Activated CD4-positive, alpha-beta T cell treated with anti-CD3 and anti-CD28 coated beads, Interleukin-2, amount 50 U/mL, for 24 hours (primary cell): ENCODE results near the gene C2orf68.
A peak's percentile ranks its signal among the peaks of the same experiment; 100 is the strongest.
"Not testable (repeated sequence)": the region's sequence is repeated elsewhere in the genome, so short reads cannot be mapped to it uniquely, and the experiment has no call there.

ENCODE experiments used
- DNase-seq, 2 donors: peaks; one replicate each; pipeline ENCODE4 v3.0.0-alpha.2; 2020; ENCODE audit warnings: low read depth in 1 of 2, low spot score in 1 of 2

C2orf68 gene

DNA sequence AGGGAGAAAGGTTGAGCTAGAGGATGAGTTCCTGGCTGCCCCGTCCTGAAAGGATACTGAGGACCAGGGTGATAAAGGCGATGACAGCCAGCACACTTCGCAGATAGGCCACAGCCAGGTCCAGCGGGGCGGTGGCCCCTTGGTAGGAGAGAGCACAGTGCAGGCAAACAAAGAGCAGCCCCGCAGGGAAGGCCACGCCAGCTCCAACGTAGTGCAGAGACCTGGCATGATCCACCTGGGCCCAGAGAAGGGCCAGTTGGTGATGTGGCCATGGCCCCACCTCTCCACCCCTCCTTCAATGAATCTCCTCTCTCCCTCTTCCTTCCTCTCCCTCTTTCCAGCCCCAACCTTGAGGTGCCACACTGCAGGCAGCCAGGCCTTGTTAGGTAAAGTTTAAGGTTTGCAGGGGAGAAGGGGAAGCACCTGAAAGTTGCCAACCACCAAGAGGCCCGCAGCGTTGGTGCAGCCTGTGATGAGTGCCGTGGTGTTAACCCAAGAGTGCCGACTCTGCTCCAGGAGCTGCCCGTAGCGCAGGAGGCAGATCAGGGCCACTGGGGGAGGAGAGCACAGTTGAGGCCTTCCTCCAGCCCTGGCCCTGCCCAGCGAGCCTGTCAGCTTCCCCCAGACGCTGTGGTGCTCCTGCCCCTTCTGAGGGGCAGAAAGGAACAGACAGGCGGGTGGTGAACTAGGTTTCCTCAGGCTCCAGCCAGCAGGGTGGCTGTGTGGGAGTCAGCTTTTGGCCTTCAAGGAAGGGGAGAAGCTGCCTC lies 12.2 kb downstream of the C2orf68 start:
- DNase-seq: no peak

DNA sequence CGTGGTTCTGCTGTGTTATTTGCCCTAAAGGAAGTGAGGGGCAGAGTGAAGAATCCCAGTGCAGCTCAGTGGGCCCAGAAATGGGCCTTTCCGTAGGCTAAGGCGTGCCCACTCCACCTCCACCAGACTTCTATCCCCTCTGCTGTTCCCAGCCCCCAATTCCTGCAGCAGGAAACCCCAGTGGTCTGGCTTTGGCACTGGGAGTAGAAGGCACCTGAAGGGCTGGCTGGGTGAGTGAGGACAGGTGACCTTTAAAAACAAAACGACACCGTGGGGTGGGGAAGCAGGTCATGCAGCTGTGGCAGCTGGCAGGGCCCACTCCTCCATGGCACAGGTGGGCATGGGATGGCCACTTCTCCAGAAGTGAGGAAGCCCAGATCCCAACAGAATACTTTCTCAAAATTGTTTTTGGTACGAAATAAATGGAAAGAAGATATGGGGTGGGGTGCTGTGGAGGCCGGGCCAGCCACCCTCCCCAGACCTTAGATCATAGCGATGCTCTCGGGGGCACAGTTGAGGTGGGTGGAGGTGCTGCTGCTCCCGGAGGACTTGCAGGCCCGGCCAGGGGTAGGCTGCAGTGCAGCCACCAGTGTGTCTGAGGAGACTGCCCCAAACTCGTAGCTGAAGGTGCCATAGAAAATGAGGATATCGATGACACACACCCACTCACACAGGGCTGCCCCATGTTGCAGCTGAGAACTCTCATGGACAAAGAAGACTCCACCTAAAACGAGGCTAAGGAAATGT lies 13.1 kb downstream of the C2orf68 start:
- no peak for DNase-seq

DNA sequence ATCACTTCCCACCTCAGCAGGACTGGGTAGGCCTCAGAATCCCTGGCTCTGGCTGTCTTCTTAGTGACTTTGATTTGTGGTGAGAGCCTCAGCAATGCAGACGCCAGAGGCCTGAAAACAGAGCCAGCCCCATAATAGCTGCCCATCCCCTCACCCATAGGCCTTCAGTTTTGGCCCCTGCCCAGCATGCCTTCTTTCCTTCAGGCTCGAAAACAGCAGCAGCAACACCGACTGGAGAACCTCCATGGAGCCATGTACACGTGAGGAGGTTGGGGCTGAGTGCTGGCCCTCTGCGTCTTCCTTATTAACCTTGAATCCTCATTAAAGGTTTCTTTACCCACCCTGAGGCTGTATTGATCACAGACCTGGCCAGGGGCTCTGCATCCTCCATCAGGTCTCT lies 14.6 kb downstream of the C2orf68 start:
- DNase-seq: no peak

DNA sequence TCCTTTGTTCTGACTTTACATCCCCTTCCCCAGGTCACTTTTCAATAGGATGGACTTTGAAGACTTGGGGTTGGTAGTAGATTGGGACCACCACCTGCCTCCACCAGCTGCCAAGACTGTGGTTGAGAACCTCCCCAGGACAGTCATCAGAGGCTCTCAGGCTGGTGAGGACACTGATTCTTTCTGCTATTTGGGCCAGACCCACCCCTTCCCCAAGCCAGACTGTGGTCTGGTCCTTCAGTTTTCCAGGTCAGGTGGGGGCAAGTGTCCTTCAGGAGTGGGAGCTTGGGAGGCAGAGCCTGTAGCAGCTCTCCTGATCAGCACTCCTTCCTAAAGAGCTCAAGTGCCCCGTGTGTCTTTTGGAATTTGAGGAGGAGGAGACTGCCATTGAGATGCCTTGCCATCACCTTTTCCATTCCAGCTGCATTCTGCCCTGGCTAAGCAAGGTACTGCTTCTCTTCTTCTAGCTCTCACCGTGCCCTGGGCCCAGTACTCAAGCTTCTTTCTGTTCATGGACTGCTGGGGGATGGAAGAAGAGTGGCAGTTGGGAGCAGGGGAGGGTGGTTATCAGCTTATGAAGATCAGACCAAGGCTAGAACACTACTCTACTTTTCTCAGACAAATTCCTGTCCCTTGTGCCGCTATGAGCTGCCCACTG lies 15.3 kb downstream of the C2orf68 start:
- no peak for DNase-seq

DNA sequence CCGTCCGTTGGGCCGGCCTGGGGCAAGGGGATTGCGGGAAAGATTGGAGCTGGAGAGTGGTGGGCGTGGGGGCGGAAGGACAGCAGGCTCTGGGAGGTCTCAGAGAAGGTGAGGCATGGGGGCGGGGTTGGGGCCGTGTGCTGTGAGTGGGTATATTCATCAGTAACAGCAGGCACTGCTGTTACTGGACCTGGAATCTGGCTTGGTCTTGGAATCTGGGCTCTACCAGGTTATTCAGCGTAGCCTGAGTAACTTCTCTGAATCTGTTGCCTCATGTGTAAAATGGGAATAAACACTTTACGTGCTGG lies 15.9 kb downstream of the C2orf68 start:
- DNase-seq: no peak

DNA sequence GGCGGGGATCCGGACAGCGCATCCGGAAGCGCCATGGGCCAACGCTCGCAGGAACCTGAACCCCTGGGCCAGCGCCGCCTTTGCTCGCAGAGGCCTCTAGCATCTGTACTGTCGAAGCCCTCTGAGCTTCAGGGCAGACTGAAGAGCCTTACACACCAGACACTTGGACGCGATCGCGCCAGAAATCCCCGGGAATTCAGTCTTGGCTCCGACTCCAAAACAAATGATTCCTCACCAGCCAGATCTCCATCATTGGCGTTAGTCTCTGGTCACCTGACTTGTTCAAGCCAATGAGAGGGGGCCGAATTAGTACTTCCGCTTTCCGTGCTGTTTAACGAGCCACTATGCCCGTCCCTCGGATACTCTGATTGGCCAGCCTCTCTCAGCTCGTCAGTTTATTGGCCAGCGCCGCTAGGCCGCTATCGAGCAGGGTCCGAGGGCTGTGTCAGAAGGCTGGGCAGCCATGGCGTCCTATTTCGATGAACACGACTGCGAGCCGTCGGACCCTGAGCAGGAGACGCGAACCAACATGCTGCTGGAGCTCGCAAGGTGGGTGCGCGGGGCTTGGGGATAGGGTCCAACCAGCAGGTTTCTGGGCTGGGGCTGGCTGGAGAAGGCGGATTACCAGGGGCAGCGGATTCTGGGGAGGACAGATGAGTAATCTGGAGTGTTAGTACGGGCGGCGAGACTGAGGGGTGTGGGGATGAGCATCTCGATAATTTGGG lies 16.4 kb downstream of the C2orf68 start, which contains the start of gene RNF181:
TSS of gene RNF181 (plus strand) at position 445 of the 725 bp plus-strand sequence. CDS start at position 464, 19 bp downstream.
- DNase-seq: peak; percentile 67 to 92

DNA sequence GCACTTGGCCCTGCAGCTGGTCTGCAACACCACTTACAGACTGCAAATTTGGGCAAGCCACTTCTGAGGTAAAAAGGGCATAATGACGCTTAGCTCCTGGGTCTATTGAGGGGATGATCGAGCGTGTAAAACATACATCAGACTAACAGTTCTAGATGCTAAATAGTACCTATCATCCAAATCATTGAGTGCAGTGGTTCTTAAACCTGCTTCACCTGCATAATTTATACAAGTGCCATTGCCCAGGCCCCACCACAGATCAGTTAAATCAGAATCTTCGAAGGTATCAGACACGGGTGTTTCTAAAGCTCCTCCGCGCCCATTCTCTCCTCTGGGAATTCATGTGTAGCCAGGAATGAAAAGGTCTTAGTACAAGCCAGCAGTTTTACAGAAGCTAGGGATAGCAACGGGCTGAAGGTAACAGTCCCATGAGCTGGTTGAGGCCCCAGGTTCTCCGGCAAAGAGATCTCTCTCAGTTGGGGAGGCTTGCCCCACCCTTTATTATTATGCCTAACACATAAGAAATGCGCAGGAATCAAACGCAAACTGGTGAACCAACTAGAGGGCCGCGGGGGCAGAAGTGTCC lies 17.1 kb downstream of the C2orf68 start:
- no peak for DNase-seq

DNA sequence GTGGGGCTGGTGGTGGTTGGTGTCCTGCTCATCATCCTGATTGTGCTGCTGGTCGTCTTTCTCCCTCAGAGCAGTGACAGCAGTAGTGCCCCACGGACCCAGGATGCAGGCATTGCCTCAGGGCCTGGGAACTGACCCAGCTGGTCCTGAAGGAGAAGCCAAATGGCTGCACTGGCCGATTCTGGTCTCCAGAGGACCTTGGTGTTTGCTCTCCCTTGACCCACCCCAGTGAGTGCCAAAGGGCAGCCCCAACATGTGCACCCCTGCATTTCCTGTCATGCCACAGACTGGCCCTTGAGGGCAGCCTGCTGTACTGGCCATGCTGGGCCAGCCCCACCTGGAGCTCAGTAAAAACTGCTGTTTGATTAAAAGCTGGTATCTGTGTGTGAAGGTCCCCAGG lies 18.8 kb downstream of the C2orf68 start:
- DNase-seq: no peak

DNA sequence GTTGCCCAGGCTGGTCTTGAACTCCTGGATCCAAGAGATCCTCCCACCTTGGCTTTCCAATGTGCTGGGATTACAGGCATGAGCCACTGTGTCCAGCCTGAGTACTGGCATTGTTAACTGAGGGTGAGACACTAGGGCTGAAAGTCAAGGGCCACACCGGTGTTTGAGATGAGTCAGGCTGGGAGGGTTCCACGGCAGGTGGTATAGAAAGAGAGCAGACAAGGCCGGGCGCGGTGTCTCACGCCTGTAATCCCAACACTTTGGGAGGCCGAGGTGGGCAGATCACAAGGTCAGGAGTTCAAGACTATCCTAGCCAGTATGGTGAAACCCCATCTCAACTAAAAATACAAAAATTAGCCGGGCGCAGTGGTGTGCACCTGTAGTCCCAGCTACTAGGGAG lies 19.6 kb downstream of the C2orf68 start:
- not testable (repeated sequence) for DNase-seq

DNA sequence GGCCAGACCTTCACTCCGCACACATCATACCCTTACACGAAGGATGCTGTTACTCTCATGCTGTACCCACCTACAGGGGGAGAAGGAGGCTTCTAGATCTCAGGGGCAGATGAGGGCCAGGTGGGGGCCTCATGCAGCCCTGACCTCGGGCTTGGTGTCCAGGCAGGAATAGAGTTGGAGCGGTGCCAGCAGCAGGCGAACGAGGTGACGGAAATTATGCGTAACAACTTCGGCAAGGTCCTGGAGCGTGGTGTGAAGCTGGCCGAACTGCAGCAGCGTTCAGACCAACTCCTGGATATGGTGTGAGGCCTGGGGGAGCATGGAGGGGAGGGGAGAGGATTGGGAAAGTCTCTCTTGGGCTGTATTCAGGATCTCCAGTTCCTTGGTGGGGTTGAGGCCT lies 20.3 kb downstream of the C2orf68 start:
- DNase-seq: no peak

DNA sequence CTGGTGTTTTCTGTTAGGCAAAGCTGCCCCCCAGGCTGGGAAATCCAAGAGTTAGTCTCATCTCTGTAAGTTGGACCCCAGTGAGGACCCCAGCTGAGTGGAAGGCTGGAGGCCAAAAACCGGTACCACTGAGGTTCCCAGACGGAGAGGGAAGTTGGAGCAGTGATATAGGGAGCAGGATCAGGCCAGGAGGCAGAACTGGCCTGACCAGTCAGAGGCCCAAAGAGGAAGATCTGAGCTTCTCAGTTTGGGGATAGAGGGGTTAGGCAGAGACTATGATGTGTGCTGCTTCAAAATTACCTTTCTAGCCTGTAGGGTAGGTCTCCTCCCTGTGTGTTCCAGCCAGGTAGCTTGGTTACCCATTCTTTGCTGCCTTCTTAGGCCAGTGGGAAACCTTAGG lies 20.9 kb downstream of the C2orf68 start:
- DNase-seq: no peak

DNA sequence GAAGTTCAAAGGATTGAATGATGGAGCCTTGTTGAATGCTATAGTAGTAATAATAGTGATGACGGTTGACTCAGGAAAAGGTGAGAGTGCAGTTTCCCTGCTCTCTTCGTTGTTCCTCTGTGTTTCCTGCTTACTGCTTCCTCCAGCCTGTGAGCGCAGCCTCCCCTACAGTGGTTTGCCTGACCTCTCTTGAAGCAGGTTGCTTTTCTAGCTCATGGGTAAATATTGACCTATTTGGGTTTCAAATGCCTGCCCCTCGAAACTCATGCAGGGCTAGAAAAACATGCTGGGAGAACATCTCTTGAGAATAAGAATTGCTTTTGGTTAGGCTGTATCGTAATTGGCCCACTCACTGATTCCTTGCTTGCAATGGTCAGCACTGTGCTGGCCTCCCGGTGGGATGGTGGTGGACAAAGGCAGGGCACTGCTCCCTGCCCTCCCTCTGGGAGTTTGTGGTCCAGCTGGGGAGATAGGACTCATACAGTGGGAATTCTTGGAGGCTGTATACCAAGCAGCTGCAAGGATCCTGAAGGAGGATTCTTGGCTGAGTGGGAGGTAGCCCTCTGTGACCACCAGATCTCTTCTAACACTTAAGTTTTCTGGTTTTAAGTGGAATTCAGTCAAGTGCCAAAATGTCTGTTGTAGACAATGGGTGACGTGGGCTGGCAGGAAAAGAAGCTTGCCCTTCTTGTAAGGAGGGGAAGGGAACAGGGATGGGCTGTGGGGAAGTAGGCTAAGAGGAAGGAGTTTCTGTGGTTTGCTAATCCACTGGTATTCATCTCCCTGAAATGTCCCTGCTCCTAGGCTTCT lies 21.7 kb downstream of the C2orf68 start:
- DNase-seq: no peak

DNA sequence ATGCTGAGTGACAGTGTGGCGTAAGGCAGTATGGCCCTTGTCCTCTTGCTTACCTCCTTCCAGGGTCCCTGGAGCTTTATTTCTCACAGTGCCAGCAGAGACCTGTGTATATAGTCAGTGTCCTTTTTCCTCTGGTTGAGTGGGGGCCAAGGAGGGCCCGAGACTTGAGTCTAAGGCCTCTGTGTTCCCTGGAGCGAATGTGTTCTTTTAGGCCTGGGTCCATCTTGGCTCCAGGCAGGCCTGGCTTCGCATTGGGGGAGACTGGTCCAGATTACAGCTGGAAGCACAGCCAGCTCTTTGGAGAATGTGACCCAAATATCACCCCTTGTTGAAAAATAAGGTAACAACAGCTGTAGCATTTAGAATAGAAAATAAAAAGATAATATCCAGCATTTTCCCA lies 22.7 kb downstream of the C2orf68 start:
- DNase-seq: no peak

DNA sequence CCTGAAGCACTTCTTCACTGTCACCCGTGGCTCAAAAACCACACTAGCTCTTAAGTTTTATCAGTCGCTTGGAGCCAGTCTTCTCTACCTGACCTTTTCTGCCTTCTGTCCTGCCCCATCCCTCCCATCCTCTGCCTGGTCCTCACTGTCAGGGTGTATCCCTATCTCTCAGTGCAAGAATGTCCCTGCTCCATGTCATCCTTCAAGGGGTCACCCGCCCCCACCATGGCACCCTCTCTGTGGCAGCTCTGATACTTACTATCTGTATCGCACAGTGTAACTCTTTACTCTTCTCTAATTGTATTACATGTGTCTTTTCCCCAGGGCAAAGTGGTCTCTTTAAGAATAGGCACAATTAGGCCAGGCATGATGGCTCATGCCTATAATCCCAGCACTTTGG lies 23.2 kb downstream of the C2orf68 start:
- DNase-seq: no peak

DNA sequence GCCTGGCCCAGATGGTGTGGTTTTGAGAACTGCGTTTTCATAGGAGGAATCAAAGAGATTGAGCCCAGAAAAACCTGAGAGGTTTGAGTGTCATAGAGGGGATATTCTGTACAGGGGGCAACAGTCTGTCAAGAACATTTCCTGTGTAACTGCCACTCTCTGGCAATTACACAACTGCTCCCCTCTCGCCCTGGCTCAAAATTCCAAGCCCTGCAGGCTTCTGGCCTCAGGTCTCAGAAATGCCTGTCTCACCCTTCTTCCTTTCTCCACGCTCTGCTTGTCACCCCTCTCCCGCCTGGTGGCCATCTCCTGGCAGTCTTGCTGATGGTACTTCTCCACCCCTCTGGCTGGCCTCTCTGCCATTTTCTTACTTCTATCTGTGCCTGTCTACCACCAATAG lies 23.6 kb downstream of the C2orf68 start:
- DNase-seq: no peak

DNA sequence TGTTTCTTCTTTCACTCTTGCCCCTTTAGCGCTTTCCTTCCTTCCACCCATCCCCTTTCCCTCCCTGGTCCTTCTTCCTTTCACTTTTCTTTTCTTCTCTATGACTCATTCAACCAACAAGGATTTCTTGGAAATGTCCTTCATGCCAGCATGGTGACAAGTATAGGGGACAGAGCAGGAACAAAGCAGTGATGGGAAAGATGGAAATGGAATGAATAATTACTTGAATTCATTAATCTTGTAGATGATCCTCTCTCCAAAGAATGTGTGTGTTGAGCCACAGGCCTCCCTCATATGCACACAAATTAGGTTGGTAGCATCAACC lies 26.1 kb downstream of the C2orf68 start:
- DNase-seq: no peak

DNA sequence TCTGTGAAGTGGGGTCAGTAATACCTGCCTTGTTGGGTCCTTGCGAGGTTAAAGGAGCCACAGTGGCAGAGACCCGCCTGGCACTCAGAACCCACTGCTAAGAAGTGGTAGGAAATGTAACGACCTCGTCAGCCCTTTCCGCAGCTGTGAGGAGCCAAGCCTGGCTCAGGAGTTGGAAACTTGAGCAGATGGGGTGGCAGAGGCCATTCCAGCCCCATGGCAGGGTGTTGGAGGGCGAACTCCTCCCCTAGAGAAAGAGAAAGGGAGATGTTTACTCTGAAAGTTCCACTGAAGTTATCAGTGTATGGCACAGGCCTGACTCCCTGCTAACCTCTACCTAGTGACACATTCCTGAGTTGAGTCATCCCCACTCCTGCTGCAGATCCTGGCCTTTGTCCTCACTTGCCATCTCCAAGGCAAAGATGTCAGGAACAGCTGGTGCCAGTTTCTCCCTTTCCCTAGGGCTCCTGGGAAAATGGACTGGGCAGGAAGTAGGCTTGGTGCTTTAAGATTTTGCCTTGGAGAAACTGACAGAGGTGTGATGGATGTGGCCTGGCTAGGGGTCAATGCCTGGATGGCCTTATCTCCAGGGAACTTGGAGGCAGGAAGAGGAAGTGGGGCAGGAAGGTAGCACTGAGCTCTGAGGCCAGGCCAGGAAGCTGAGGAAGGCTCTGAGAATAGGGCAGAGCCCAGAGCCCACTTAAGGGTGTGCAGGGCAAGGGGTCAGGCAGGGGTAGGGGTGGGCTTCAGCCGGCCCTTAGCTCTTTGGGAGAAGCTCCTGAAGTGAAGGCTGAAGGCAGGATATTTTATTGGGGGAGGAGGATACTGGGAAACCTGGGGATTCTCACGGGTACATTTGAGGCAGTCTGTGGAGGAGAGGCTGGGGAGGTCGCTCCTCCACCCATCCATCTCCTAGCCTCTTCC lies 26.7 kb downstream of the C2orf68 start:
- no peak for DNase-seq

DNA sequence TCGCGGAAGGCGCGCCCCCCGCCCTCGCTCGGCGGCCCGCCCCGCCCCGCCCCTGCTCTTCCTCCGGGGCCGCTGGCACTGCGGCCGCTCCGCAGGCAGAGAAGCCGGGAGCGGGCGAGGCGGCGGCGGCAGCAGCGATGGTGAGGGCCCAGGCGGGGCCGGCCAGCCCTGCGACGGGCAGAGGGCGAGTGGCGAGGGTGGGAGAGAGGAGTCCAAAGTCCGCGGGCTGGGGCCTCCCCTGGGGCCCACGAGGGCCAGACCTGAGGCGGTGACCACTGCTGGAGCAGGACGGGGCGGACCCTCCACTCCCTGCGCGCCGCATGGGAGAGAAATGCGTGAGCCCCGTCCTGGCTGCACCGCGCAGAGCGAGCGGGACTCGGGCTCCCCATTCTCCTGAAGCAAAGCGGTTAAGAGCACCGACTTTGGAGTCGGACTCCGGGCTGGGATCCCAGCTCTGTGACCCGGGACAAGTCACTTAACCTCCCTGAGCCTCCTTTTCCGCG lies 27.5 kb downstream of the C2orf68 start, which contains the start of gene VAMP5:
TSS of gene VAMP5 (plus strand) at position 78 of the 503 bp plus-strand sequence. CDS start at position 138, 60 bp downstream.
- no peak for DNase-seq
